Activated CD4-positive, alpha-beta T cell treated with anti-CD3 and anti-CD28 coated beads, Interleukin-2, Interleukin-6, amounts not matched to agents 100 ng/mL and 50 ng/mL, durations not matched to agents 16 hours and 8 hours (primary cell): Measurements from ENCODE around the gene EIF2S1.
A peak's percentile ranks its signal among the peaks of the same experiment; 100 is the strongest.
"Not testable (repeated sequence)": the region's sequence is repeated elsewhere in the genome, so short reads cannot be mapped to it uniquely, and the experiment has no call there.

ENCODE experiments used
- DNase-seq: peaks from one replicate; pipeline ENCODE4 v3.0.0-alpha.2; 2020

Gene EIF2S1

GRCh38 chr14:67359775-67360469, at the start of gene EIF2S1, which contains the start of gene ATP6V1D:
Gene EIF2S1 (plus strand): TSS chr14:67360328. CDS start chr14:67364768, 4,440 bp downstream.
Gene ATP6V1D (minus strand): TSS chr14:67359804. CDS start chr14:67359698, 106 bp downstream.
- DNase-seq = peak; percentile 100

GRCh38 chr14:67311868-67312267, 48.3 kb upstream of the EIF2S1 start:
- DNase-seq = no peak

GRCh38 chr14:67313153-67313552, 47.0 kb upstream of the EIF2S1 start:
- DNase-seq = no peak

GRCh38 chr14:67317822-67318221, 42.3 kb upstream of the EIF2S1 start:
- no peak for DNase-seq

GRCh38 chr14:67319142-67319541, 41.0 kb upstream of the EIF2S1 start:
- no peak for DNase-seq

- DNase-seq = not testable (repeated sequence)
These were observed 30.5 kb upstream of the EIF2S1 start for GRCh38 chr14:67329666-67330065.

- no peak for DNase-seq
These were observed 28.6 kb upstream of the EIF2S1 start for GRCh38 chr14:67331368-67332125.

- DNase-seq = no peak
These were observed 27.7 kb upstream of the EIF2S1 start for GRCh38 chr14:67332468-67332867.

GRCh38 chr14:67335781-67336180, 24.3 kb upstream of the EIF2S1 start:
- DNase-seq = peak; percentile 12

- not testable (repeated sequence) for DNase-seq
These were observed 18.9 kb upstream of the EIF2S1 start for GRCh38 chr14:67341231-67341630.

- peak; percentile 25 for DNase-seq
These were observed 16.4 kb upstream of the EIF2S1 start for GRCh38 chr14:67343601-67344230.

- no peak for DNase-seq
These were observed 14.5 kb upstream of the EIF2S1 start for GRCh38 chr14:67345583-67345982.

GRCh38 chr14:67352055-67352454, 8.1 kb upstream of the EIF2S1 start:
- DNase-seq = no peak

- DNase-seq = no peak
These were observed 2.8 kb upstream of the EIF2S1 start for GRCh38 chr14:67357186-67357968.

GRCh38 chr14:67357969-67358354, 2.2 kb upstream of the EIF2S1 start:
- DNase-seq = no peak

- no peak for DNase-seq
These were observed 979 bp upstream of the EIF2S1 start for GRCh38 chr14:67358924-67359774.

GRCh38 chr14:67360470-67361206, 510 bp downstream of the EIF2S1 start:
- DNase-seq = no peak

- no peak for DNase-seq
These were observed 5.3 kb downstream of the EIF2S1 start for GRCh38 chr14:67365476-67365875.

- DNase-seq = no peak
These were observed 10.7 kb downstream of the EIF2S1 start for GRCh38 chr14:67370830-67371229.

- DNase-seq = no peak
These were observed 11.4 kb downstream of the EIF2S1 start for GRCh38 chr14:67371247-67372148.
